ENCODE results near the gene RASGRP1.

Gene RASGRP1

GRCh38 chr15:38565287-38565670 lies 665 bp upstream of the RASGRP1 start:
- DNase-seq, result no peak

DNA sequence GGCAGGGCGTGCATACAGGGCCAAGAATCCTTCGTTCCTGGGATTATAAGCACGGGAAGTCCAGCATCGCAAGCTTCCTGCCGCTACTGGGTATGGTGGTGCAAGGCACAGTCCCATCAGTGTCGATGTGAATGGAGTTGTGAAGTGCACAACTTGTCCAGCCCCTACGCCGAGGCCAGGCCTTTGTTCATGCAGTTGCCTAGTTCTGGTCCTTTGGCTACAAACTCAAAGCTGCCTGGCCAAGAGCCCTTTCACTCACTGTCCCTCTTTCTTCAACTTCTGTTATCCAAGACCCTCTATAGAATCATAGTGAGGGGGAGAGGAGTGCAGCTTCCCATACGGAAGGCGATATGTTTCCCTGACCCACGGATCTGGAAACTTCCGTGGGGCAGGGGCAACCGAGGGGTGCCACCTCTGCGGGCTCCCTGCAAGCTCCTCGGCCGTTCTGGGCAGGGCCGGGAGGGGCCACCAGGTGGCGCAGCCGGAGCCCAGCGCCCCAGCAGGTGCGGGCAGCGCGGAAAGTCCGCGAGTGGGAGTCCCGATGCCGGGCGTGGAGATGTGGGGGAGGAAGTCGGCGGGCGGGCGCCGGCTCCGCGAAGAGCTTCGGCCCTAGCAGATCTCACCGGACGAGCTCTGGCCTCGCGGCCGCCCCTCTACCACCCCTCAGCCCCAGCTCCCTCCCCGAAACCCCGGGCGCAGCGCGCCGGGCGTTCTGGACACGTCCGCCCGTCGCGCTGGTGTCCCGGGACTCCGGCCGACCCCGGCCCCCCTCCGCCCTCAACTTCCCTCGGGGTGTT lies 693 bp downstream of the RASGRP1 start:
- peak; percentile 88 to 91 for DNase-seq

GRCh38 chr15:38562278-38562677 lies 2.3 kb downstream of the RASGRP1 start:
- DNase-seq, result no peak

- DNase-seq, result no peak
Measured at GRCh38 chr15:38560456-38560926, 4.1 kb downstream of the RASGRP1 start.

- DNase-seq, result no peak
Measured at GRCh38 chr15:38559636-38560307, 4.8 kb downstream of the RASGRP1 start.

DNA sequence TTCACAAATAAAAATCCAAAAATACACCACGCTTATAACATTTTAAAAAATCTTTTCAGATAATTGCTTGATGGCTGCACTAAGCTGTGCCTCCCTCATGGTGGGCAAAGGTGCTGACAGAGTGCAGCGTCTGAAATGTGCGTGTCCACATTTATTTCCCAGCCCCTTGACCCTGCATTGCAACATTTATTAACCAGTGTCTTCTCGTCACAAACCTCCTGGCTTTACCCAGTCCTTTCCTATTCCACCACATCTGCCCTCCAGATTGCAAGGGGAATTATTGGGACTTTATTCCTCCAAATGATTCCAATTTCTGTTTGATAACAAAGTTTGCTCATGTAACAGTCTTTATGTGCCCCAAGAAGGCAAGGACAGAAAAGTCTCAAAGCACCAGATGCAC lies 5.5 kb downstream of the RASGRP1 start:
- no peak for DNase-seq

GRCh38 chr15:38558372-38559059 lies 6.1 kb downstream of the RASGRP1 start:
- DNase-seq, result no peak

GRCh38 chr15:38557921-38558320 lies 6.7 kb downstream of the RASGRP1 start:
- DNase-seq, result no peak

DNA sequence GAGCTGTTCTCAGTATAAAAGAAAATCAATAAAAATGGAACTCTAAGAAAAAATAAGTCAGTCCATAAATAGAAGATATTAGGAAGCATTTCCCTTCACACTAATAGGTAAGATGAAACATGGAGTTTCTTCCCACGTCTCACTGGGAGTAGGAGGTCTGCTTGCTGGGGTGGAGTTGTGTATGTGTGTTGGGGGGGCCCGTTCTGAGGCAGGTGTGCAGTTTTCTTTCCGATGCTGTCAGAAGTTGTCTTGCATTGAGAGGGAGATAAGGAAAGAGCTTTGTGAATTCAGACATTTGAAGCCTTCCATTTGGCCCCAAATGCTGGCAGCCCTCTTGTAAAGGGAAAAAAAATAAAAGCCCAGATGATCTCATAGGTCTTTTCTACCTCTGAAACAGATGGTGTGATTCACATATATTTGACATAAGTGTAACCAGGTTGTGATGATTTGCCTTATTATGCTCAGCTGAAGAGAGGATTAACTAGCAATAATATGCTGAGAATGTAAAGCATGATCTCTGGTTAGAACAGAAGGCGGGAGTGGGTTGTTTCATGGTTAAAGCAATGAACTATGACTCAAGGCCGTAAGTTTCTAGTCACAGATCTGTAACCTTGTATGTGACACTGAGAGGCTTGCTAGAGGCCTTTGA lies 8.8 kb downstream of the RASGRP1 start:
- DNase-seq, result peak in 1 of 2 experiments; percentile 40

DNA sequence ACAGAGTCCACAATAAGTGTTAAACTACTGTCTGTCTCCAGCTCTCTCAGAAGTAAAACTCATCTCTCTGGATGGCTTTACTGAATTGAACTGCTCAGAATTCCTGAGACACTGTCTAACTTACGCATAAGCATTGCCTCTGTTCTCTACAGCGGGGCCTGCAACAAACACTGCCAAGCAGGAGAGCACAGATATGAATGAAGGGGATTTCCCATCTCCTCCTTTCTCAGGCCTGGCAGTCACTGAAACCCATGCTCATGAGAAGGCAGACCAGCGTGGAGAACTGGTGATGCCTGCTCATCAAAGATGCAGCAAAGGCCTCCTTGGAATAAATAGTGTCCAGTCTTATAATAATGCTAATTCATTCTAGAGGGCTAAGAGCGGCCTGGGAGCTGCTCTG lies 10.3 kb downstream of the RASGRP1 start:
- peak in 1 of 2 experiments; percentile 39 for DNase-seq

DNA sequence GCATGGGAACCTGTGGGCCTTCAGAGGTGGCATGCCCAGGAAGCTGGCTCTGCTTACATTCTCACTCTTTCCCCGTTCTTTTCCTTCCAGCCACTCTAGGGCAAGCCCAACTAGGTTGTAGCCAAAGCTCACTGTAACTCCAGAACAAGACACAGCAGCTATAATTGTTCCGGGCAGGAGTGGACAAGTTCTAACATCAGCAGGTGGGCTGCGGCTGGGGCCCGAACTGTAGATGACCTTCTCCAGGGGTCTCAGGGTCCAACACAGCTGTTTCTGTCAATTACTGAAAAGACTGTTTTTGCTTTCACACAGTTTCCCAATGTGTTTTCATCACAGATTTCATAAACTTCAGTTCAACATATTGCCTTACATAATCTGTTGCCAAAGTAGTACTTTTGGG lies 11.5 kb downstream of the RASGRP1 start:
- DNase-seq, result no peak

- DNase-seq, result no peak
Measured at GRCh38 chr15:38551720-38552648, 12.6 kb downstream of the RASGRP1 start.

DNA sequence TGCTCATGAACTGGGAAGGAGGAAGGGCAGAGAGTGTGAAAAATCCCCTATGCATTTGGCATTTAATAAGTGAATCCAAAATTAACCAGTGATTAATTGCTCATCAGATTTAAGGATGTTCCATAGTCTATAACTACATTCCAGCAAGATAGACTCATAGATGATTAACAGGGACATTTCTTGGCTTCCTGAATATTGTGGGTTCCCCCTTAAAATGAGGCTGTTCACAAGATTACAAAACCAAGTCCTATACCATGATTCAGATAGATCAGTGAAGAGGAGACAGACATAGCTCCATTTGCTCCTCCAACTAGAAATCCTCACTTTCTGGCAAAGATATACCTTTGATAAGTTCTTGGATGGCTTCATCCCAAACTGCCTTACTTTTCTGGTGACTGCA lies 15.4 kb downstream of the RASGRP1 start:
- DNase-seq, result no peak

GRCh38 chr15:38547255-38547997 lies 17.2 kb downstream of the RASGRP1 start:
- DNase-seq, result peak in 1 of 2 experiments; percentile 39

DNA sequence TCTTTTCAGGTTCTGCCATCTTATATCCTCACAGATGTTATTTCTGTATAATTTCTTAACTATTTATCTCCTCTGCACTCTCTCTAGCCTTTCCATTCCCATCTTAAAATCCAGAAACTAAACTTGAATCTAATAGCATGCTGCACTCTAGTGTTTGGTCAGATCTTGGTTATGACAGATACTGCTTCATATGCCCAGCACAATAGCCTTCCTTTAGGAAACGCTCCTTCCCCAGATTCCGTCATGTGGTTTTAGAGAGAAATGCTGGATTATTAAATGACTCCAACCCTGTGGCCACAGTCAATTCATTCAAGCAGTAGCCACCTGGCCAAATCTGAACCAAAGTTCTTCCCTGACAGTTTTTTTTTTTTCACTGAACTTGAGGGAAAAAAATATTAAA lies 19.4 kb downstream of the RASGRP1 start:
- no peak for DNase-seq

GRCh38 chr15:38541026-38541425 lies 23.6 kb downstream of the RASGRP1 start:
- no peak for DNase-seq

DNA sequence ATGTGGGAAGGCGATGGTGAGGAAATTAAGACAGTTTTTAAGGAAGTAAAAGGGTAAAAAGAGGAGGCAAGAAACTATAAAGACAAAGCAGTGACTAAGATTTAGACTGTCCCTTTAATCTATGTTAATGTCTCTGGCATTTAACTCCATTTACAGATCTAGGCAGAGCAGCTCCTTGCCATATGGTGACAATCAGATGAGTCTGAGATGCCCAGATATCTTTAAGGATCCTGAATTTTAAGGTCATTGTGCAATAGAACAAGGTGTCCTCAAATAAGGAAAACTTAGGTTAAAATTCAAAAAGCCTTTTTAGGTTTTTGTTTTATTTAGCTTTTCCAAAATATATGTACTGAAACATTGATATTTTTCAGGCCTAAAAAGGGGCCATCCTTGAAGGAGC lies 24.1 kb downstream of the RASGRP1 start:
- DNase-seq, result no peak

DNA sequence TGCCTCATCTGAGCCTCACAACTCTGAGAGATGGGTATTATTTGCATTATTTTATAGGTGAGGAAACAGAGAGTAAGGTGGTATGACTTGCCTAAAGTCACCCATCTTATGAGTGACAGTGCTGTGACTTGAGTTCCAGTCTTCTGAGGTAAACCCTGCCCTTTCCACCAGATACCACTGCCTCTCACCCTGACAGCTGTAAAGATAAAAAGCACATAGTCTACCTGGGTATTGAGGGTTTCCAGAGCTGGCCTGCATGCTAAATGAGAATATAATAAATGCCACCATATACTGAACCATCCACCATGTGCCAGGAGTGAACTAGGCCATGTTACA lies 25.6 kb downstream of the RASGRP1 start:
- DNase-seq, result no peak

DNA sequence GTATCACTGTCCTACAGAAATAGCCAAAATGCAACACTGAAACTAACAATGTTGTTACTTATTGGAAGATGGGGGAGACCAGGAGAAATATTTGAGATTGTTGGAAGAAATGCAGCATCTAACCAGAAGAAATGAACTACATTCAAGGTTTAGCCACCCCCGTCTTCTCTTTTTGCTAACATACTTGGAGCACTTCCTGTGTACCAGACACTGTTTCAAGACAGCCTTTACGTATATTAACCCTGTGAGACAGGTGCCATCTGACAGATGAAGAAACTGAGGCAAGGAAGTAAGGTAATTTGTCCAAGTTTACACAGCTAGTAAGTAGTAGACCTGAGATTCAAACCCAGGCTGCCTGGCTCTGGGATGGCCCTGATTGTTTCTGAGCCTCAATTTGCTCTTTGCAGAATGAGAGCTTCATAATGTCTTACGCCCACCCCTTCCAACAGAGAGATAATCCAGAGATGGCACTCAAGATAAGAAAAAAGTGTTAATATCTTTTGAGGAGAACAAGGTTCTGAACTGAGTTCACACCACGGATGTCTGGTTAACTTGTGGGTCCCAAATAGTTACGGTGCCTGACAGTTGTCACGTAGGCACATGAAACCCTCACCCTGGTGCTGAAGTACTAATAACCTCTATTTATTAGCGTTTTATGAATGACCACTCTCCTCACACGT lies 26.1 kb downstream of the RASGRP1 start:
- DNase-seq, result no peak

GRCh38 chr15:38536201-38536676 lies 28.4 kb downstream of the RASGRP1 start:
- DNase-seq, result no peak
